Ecto neural progenitor cell (in vitro differentiated cells): ENCODE measurements around the gene PRM2.
"Not testable (repeated sequence)": the region's sequence is repeated elsewhere in the genome, so short reads cannot be mapped to it uniquely, and the experiment has no call there.

Experiments used
- DNase-seq: peaks from one replicate; pipeline ENCODE4 v3.0.0-alpha.2; 2018; ENCODE audit warnings: low spot score

The PRM2 gene

GRCh38 chr16:11307639-11308492 lies 31.6 kb upstream of the PRM2 start:
- no peak for DNase-seq

- no peak for DNase-seq
Observed at GRCh38 chr16:11306997-11307638, 30.8 kb upstream of the PRM2 start.

- no peak for DNase-seq
Observed at GRCh38 chr16:11306381-11306780, 30.1 kb upstream of the PRM2 start.

GRCh38 chr16:11303405-11304138 lies 27.3 kb upstream of the PRM2 start:
- no peak for DNase-seq

- no peak for DNase-seq
Observed at GRCh38 chr16:11302977-11303376, 26.7 kb upstream of the PRM2 start.

GRCh38 chr16:11301645-11302501 lies 25.6 kb upstream of the PRM2 start:
- no peak for DNase-seq

DNA sequence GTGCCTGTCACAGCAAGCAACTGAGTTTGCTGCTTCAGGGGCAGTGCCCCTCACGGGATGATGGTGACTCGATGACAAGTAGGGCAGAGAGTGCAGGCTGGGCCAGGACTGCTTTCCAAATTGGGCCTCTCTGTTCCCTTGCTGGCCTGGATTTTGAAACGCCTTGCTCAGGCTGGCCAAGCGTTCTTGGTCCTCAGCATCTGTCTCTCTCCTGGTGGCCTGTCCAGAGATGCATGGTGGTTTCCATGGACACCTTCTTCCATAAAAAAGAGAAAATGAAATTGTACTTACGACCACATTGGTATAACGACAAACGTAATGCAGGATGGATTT lies 24.2 kb upstream of the PRM2 start:
- no peak for DNase-seq

GRCh38 chr16:11299865-11300559 lies 23.7 kb upstream of the PRM2 start:
- DNase-seq: no peak

- DNase-seq: not testable (repeated sequence)
Observed at GRCh38 chr16:11298950-11299547, 22.8 kb upstream of the PRM2 start.

GRCh38 chr16:11298143-11298900 lies 22.0 kb upstream of the PRM2 start:
- no peak for DNase-seq

DNA sequence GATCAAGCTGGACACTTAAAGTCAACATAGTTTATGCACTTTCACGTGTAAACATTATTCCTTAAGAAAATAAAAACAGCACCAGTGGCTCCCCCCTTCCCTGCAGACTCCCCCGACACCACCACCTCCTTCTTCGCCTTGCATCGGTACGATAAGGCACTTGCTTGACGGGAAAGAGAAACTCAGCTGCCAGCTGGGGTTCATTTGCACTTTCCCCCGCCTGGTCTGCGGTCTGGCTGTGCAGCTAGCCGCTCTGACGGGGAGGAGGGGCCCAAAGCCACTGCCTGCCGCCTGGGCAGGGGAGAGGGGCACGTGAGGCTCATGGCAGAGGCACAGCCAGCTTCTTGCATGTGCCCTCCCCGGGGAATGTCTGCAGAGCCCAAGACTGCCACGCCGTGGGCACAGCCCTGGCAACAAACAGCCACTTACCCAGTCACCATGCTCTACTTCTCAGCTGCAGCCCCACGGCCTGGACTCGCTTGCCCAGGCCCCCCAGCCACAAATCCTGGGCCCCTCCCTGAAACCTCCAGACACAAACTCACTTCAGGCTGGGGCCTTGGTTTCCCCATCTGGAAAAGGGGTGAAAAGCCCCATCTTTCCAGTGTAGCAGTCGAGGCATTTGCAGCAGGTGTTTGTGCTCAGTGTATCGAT lies 21.3 kb upstream of the PRM2 start:
- DNase-seq: no peak

DNA sequence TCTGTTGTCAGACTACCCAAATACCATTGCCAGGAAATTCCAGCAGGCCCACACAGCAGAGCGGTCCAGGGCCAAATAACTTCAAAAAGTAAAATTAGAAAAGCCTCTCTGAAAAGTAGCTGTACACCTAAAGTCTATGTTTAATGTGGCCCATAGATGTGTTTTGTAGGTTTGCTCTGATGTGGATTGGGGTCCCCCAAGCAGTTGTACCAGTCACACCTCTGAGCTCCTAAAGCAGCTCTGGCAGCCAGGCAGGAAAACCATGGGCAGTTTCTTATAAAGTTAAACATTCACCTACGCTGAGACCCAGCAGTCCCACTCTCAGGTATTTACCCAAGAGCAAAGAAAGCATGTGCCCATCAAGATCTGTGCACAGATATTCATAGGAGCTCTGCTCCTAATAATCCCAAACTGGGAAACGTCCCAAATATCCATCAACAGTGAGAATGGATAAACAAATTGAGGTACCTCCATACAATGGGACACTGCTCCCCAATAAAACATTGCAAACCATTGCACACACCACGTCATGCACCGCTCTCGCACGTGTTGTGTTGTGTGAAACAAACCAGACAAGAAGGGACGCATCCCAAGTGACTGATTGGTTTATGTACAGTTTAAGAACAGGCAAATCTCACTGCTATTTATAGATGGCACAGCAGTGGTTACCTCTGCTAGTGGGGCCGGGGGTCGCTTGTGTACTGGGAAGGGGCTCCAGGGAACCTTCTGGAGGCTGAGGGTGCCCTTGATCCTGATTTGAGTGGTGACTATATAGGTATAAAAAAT lies 20.6 kb upstream of the PRM2 start:
- no peak for DNase-seq

DNA sequence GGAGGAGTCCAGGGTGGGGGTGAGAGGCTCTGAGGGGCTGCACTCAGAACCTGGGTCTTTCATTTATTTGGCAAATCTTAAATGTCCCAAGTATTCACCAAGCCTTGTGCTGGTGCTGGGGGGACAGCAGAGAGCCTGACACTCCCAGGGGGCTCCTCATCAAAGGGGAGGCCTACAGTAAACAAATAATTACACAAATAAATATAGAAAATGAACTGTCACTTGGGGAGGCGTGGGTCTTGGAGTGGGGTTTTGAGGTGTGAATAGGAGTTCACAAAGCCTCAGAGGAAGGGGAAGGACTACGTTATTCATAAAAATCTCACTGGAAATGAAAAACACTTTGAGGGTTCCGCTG lies 20.0 kb upstream of the PRM2 start:
- no peak for DNase-seq

DNA sequence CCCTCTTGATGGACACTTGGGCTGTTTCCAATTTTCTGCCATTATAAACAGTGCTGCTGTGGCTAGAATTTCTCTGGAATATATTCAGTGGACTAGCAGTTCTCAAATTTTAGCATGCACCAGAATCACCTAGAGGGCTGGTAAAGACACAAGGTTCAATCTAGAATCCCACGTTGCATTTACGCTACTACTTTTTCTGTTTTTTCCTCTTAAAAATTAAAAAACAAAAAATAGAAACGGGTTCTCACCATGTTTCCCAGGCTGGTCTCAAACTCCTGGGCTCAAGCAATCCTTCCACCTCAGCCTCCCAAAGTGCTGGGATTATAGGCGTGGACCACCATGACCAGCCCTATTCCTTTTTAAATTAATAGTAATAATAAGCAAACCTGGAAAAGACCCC lies 19.4 kb upstream of the PRM2 start:
- no peak for DNase-seq

GRCh38 chr16:11292076-11292748 lies 15.9 kb upstream of the PRM2 start:
- DNase-seq: no peak

DNA sequence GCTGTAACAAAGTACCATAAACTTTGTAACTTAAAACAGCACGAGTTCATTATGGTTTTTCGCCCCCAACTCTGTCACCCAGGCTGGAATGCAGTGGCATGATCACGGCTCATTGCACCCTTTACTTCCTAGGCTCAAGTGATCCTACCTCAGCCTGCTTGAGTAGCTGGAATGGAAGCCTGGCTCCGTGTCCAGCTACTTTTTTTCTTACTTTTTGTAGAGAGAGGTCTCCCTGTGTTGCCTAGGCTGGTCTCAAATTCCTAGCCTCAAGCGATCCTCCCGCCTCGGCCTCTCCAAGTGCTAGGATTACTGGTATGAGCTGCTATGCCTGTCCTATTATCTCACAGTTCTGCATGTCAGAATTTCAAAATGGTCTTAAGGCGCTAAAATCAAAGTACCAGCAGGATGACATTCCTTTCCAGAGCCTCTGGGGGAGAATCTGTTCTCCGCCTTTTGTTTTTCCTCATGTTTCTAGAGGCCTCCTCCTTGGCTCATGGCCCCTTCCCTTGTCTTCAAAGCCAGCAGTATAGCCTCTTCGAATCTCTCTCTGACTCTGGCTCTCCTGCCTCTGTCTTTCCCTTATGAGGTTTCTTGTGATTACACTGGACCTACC lies 14.9 kb upstream of the PRM2 start:
- DNase-seq: no peak

DNA sequence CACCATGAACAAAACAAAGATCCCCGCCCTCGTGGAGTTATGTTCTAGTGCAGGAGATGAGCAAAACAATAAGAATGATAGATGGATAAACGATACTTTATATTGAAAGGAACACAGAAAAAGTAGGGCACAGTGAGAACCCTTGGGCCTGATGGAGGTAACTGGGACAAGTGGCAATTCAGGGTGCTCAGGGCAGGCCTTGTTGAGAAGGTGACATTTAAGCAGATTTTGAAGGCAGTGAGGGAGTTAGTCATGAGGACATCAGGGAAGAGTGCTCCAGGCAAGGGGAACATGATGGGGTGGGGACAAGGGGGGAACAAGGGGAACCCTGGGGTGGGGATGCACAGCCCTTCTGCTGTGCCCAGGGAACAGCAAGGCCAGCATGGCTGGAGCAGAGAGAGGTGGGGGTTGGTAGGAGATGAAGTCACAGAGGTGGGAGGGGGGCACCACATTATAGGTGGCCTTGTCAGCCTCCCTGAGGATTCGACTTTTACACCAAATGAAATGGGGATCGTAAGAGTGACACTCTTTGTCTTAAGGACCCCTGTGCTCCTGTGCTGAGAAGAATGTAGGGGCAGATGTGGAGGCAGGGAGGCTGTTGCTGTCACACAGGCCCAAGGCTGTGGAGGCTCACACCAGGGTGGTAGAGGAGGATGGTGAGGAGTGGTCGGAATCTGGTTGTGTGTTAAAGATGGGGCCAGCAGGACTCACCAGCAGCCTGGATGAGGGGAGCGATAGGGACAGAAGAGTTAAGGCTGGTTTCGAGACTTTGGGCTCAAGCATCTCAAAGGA lies 14.0 kb upstream of the PRM2 start:
- DNase-seq: no peak
